GM19324 (cell line): ENCODE results near the gene CLEC2L.

Source experiments
- ATAC-seq: cut with Tn5 transposase; IDR thresholded peaks from one replicate; pipeline ENCODE4 v1.9.1; 2021; ENCODE audit warnings: mild to moderate bottlenecking, moderate library complexity; ENCODE audit not compliant: unreplicated experiment, low FRiP score

Gene CLEC2L

GRCh38 chr7:139523199-139523941 lies at the start of gene CLEC2L:
Gene CLEC2L (plus strand): TSS chr7:139523685. CDS start chr7:139523928, 243 bp downstream.
- ATAC-seq, result no peak

DNA sequence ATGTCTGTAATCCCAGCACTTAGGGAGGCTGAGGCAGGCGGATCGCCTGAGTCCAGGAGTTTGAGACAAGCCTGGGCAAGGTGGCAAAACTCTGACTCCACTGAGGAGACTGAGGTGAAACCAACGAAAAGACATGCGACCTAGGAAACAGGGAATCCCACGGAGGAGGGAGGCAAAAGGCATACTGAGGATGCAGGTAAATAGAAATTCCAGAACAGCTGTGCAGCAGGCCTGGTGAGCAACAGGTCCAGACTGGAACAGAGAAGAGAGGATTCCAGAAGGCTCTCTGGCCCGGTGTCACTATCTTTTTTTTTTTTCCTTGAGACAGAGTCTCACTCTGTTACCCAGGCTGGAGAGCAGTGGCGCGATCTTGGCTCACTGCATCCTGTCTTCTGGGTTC lies 47.3 kb upstream of the CLEC2L start:
- ATAC-seq, result no peak

DNA sequence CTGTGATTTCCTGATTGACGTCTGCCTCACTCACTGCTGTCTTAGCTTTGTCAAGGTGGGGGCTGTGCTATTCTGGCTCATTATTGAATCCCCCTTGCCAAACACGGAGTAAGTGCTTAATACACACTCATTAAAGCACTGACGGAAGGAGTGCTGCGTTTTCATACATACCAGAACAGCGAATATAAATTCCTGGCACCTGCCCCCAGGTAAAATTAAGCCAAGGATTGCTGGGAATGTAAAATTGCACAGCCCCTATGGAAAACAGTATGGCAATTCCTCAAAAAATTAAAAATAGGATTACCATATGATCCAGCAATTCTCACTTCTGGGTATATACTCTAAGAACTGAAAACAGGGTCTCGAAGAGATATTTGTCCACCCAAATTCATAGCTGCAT lies 46.6 kb upstream of the CLEC2L start:
- no peak for ATAC-seq

- ATAC-seq, result no peak
These were observed 43.9 kb upstream of the CLEC2L start for GRCh38 chr7:139479620-139480019.

GRCh38 chr7:139481364-139481763 lies 42.1 kb upstream of the CLEC2L start:
- no peak for ATAC-seq

- no peak for ATAC-seq
These were observed 41.4 kb upstream of the CLEC2L start for GRCh38 chr7:139482122-139482521.

DNA sequence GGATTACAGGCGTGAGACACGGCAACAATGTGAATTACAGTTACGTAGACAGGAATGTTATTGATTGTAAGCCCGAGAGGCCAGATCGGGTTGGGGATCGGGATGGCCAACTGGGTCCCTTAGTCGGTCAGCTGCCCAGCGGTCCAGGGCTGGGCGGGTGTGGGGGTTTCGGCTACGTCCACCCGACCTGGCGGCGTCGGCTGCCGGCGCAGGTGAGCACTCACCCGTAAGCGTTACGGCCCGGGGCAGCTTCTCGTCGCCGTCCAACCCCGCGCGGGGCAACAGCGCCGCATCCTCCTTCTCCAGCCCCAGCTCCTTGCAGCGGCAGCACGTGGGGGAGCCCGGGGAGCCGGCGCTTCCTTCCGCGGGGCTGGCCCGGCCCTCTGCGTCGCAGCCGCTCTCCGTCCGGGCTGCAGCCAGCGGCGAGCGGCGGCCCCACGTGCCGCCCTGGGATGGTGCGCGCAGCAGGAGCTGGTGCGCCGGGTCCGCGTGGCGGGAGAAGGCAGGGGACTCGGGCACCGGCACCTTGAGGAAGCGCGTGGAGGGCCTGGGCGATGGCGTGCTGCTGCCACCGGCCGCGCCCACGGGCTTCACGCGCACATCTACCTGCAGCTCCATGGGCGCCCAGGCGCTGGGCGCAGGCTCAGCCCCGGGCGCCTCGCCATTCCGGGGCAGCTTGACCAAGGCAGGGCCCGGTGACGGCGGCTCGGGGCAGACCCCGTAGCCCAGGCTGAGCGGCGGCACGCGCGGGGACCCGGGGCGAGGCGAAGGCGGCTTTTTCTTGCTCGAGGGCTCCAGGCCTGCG lies 40.6 kb upstream of the CLEC2L start:
- ATAC-seq, result no peak

DNA sequence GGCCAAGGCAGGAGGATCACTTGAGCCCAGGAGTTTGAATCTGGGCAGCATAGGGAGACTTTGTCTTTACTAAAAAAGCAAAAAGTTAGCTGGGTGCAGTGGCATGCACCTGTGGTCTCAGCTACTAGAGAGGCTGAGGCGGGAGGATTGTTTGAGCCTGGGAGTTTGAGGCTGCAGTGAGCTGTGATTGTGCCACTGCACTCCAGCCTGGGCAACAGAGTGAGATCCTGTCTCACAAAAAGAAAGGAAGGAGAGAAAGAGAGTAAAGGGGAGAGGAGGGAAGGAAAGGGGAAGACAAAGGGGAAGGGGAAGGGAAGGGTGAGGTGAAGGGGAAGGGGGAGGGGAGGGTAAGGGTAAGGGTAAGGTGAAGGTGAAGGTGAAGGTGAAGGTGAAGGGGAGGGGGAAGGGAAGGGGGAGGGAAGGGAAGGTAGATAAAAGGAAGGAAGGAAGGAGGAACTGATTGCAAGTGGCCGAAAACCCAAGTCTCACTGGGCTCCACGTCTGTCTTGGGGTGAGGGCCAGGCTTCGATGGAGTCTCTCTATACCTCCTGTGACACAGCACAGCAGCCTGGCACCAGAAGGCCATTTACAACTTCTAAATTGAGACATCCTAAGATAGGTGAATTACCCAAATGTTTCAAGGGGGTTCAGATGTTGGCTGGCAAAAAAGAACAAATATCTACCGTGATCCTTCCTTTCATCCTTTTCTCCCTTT lies 36.0 kb upstream of the CLEC2L start:
- no peak for ATAC-seq

DNA sequence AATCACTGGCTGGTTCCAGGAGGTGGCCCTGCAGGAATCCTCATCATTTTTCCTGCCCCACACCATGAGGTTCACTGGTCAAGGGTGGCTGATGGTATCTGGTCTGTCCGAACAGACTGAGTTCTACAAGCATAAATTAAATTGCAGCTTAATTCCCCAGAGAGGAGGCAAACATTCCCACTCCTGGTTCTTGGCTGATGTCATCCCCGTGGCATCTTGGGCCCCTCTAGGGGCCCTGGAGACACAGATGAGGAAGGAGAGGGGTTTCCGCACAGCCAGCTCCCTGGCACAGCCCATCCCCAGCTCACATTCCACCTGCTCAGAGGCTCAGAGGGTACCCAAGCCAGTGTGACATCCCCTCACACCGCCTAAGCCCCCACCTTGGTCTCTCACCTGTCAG lies 34.7 kb upstream of the CLEC2L start:
- no peak for ATAC-seq

GRCh38 chr7:139490130-139490529 lies 33.4 kb upstream of the CLEC2L start:
- no peak for ATAC-seq

DNA sequence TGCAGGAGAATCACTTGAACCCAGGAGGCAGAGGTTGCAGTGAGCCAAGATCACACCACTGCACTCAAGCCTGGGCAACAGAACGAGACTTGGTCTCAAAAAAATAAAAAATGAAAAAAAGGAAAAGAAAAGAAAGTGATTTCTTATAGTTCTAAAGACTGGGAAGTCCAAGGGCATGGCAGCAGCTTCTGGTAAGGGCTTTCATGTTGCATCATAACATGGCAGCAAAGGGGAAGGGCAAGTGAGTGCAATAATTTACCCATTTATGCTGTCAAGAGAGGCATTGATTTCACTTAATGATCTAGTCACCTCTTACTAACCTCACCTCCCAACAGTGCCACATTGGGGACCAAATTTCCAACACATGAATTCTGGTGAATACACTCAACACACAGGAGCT lies 31.2 kb upstream of the CLEC2L start:
- ATAC-seq, result no peak

- no peak for ATAC-seq
These were observed 28.5 kb upstream of the CLEC2L start for GRCh38 chr7:139494835-139495579.

GRCh38 chr7:139495580-139496125 lies 27.8 kb upstream of the CLEC2L start:
- no peak for ATAC-seq

- ATAC-seq, result no peak
These were observed 27.0 kb upstream of the CLEC2L start for GRCh38 chr7:139496528-139496927.

DNA sequence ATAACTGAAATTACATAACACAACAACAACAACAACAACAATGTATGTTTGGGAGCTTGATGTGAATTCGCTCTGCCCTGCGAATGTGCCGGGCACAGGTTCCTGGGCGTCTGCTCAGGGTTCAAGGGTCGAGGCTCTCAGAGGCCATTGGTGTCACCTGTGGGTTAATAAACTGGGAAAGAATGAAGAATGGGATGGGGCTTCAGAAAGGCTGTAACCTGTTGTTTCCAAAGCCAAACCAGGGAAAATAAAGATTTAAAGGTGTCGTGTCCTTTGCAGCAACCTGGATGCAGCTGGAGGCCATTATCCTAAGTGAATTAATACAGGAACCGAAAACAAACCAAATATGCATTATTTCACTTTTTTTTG lies 22.7 kb upstream of the CLEC2L start:
- no peak for ATAC-seq

DNA sequence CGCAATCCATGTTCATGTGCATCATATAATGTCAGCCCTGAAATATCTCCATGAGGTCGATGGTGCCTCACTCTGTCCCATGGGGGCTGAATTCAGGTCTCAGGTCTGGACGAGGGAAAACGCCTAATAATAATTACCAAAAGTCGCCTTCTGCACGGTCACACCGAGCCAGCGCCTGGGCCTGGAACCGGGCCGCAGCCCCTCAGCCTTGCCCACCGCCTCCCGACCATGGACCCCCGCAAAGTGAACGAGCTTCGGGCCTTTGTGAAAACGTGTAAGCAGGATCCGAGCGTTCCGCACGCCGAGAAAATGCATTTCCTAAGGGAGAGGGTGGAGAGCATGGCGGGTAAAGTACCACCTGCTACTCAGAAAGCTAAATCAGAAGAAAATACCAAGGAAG lies 21.3 kb upstream of the CLEC2L start:
- ATAC-seq, result no peak

DNA sequence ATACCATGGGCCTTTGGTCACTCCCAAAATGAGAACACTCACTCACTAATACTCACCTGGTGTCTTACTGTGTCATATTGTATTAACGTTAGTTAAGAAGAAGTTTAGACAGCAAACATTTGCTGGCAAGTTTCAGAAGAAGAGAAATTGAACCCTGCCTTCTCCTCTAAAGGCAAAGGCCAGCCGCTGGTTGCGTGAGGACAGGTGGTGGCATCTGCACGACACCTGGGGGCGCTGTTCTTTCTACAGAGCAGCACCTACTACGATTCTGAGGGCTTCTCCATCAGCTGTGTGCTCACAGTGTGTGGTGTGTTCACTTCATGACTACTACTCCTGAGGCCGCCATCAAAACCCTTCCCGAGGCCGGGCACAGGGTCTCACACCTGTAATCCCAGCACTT lies 17.9 kb upstream of the CLEC2L start:
- no peak for ATAC-seq

DNA sequence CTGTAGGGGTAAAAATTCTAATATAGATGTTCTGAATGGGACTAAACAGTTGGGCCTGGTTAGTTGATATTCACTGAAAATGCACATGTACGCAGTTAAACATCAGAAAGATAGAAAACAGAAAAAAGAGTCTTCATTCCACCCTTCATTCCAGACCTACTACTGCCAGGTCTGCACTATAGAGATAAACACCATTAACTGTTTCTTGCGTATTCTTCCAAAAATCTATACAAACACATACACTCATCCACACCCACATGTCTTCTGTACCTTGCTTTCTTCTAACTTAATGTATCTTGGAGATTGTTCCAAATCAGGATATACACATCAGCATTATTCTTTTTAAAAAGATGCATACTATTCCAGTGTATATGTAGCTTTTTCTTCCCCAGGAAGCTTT lies 13.9 kb upstream of the CLEC2L start:
- ATAC-seq, result no peak

GRCh38 chr7:139511315-139511714 lies 12.2 kb upstream of the CLEC2L start:
- no peak for ATAC-seq

- ATAC-seq, result no peak
These were observed 8.2 kb upstream of the CLEC2L start for GRCh38 chr7:139515266-139515665.
